Esophagus squamous epithelium (tissue), 5 donors: ENCODE results near the gene PARD3B. TPM values are rescaled to one million over a fixed set of nuclear protein-coding genes. Genes with fewer than 3 reads are reported as not detected.

Source experiments
- DNase-seq: peaks from one replicate; lab custom pipeline; 2025; lab: John Stamatoyannopoulos, UW
- H3K27ac ChIP-seq, 4 donors: fragments of 200-600 bp; sonication (generic); one replicate each; pipeline ENCODE4 v1.5.1; 2016 to 2019; ENCODE audit warnings: mild to moderate bottlenecking in 1 of 4
- H3K27me3 ChIP-seq, 4 donors: fragments of 200-600 bp; sonication (generic); 1 replicate in 3 of 4; 2 replicates in 1 of 4; pipeline versions ENCODE4 v1.5.1 to v1.6.0; 2017 to 2021; ENCODE audit warnings: antibody characterized with exemption in 1 of 4
- H3K36me3 ChIP-seq, 3 donors: fragments of 200-600 bp; sonication (generic); one replicate each; pipeline ENCODE4 v1.5.1; 2016 to 2019
- H3K4me1 ChIP-seq, 3 donors: fragments of 200-600 bp; sonication (generic); one replicate each; pipeline ENCODE4 v1.5.1; 2017 to 2019
- H3K4me3 ChIP-seq, 4 donors: fragments of 200-600 bp; sonication (generic); 1 replicate in 3 of 4; 2 replicates in 1 of 4; pipeline ENCODE4 v1.5.1; 2016 to 2019; ENCODE audit warnings: mild to moderate bottlenecking in 2 of 4, moderate library complexity in 1 of 4
- H3K9me3 ChIP-seq, 3 donors: fragments of 200-600 bp; sonication (generic); one replicate each; pipeline ENCODE4 v1.5.1; 2016 to 2019
- CTCF ChIP-seq, 6 experiments: fragments of 450-650 bp in 4 of 6; fragments of 200-600 bp in 2 of 6; sonication (generic) in 2 of 6; IDR thresholded peaks; one replicate each; pipeline ENCODE4 v1.5.1; 2016 to 2019; ENCODE audit warnings: antibody characterized with exemption in 6 of 6, mild to moderate bottlenecking in 4 of 6, moderate library complexity in 4 of 6
- POLR2A ChIP-seq, 4 donors: fragments of 450-650 bp; IDR thresholded peaks; one replicate each; pipeline ENCODE4 v1.6.1; 2017; ENCODE audit warnings: antibody characterized with exemption in 4 of 4, mild to moderate bottlenecking in 4 of 4, moderate library complexity in 3 of 4
- WGBS, 2 donors: methylation state at CpG; one replicate each; pipeline ENCODE4 v1.1.5; 2018; 5-methylcytosine and 5-hydroxymethylcytosine counted together
- intact Hi-C: fragments of 100-400 bp; cut with DNase I; formaldehyde crosslinking; loops from one replicate; pipeline ENCODE4 v1.15.0; 2022
- total RNA-seq, 4 donors: library from RNA; depleted of rRNA; stranded (reverse); fragments of >200 nt; gene quantifications; one replicate each; pipeline ENCODE4 v1.1.0, GENCODE V29; 2016
- donor health status: DM: yes; HTN: yes; CAD: no.

PARD3B gene
- total RNA-seq, 4 donors from 2014 or later, result 2.4 to 15.8 (median 4.3) TPM

- Histone ChIP-seq H3K27me3 (no peaks in the 10 kb centered on the region), H3K27ac (no peak overlapping the region), H3K4me1 (no peaks in the 10 kb centered on the region), H3K4me3 (no peak overlapping the region), H3K9me3 (no peaks in the 10 kb centered on the region), H3K36me3 (no peaks in the 10 kb centered on the region)
- 67 to 74% methylated on average over 2 of the region's 2 CpGs for WGBS, 2 donors
- TF ChIP-seq POLR2A (IDR thresholded peaks at IDR 0.05) (no peak), CTCF (IDR thresholded peaks at IDR 0.05) (no peak)
- DNase-seq, result no peak
- intact Hi-C loops, result no loop called here
Measured at GRCh38 chr2:205176546-205176945, 631.3 kb downstream of the PARD3B start.

GRCh38 chr2:205177546-205177945, 632.3 kb downstream of the PARD3B start:
- no peaks in the 10 kb centered on the region for H3K4me1 ChIP-seq
- no peak for DNase-seq
- TF ChIP-seq POLR2A (IDR thresholded peaks at IDR 0.05) (no peak), CTCF (IDR thresholded peaks at IDR 0.05) (no peak)
- no peak overlapping the region for H3K4me3 ChIP-seq
- H3K27ac ChIP-seq, result no peak overlapping the region
- no peaks in the 10 kb centered on the region for H3K36me3 ChIP-seq
- no peaks in the 10 kb centered on the region for H3K27me3 ChIP-seq
- no peaks in the 10 kb centered on the region for H3K9me3 ChIP-seq
- intact Hi-C loops, result no loop called here

DNA sequence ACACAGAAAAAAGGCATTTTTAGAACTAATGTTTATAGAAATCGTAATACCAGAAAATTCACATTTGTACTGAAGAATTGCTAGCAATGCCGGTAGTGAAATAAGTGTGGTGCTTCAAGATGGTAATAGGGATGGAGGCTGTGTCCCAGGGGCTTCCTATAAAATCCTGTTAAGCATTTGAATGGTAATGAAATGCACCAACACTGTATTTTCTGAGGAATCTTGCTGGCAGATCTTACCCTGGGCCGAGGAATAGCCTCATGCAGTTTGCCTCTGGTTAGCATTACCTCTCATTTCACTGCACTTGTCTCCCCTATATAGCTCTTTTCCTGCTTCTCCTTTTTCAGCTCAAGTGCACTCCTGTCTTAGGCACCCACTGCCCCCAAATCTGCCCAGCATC, 635.5 kb downstream of the PARD3B start:
- DNase-seq, result no peak
- no peaks in the 10 kb centered on the region for H3K36me3 ChIP-seq
- WGBS, 2 donors, result 85 to 88% methylated on average over 3 of the region's 3 CpGs
- no peak overlapping the region for H3K4me3 ChIP-seq
- no peaks in the 10 kb centered on the region for H3K4me1 ChIP-seq
- H3K9me3 ChIP-seq, result no peaks in the 10 kb centered on the region
- H3K27ac ChIP-seq, result no peak overlapping the region
- no peaks in the 10 kb centered on the region for H3K27me3 ChIP-seq
- intact Hi-C loops, result no loop called here
- no peak for TF ChIP-seq POLR2A (IDR thresholded peaks at IDR 0.05)
- no peak for TF ChIP-seq CTCF (IDR thresholded peaks at IDR 0.05)

GRCh38 chr2:205187731-205188130, 642.5 kb downstream of the PARD3B start:
- H3K4me3 ChIP-seq, result no peak overlapping the region
- H3K27ac ChIP-seq, result no peak overlapping the region
- H3K36me3 ChIP-seq, result no peaks in the 10 kb centered on the region
- H3K27me3 ChIP-seq, result no peaks in the 10 kb centered on the region
- H3K9me3 ChIP-seq, result no peaks in the 10 kb centered on the region
- H3K4me1 ChIP-seq, result peaks cover 0 to 3% (median 0%) of the 10 kb centered on the region in 3 donors
- TF ChIP-seq POLR2A (IDR thresholded peaks at IDR 0.05), result no peak
- no peak for TF ChIP-seq CTCF (IDR thresholded peaks at IDR 0.05)
- intact Hi-C loops, result no loop called here
- WGBS, 2 donors, result 74 to 80% methylated on average over 6 of the region's 6 CpGs
- DNase-seq, result no peak

GRCh38 chr2:205188239-205189138, 643.2 kb downstream of the PARD3B start:
- DNase-seq, result no peak
- 73 to 76% methylated on average over 9 of the region's 9 CpGs for WGBS, 2 donors
- Histone ChIP-seq H3K4me3 (no peak overlapping the region), H3K9me3 (no peaks in the 10 kb centered on the region), H3K36me3 (peaks cover 0 to 4% (median 0%) of the 10 kb centered on the region in 3 donors), H3K4me1 (peaks cover 0 to 3% (median 0%) of the 10 kb centered on the region in 3 donors), H3K27ac (no peak overlapping the region), H3K27me3 (no peaks in the 10 kb centered on the region)
- TF ChIP-seq POLR2A (IDR thresholded peaks at IDR 0.05), result no peak
- TF ChIP-seq CTCF (IDR thresholded peaks at IDR 0.05), result no peak
- intact Hi-C loops, result no loop called here
